HG03135 (cell line): ENCODE results near the gene ABCB7.
"Not testable (repeated sequence)": the region's sequence is repeated elsewhere in the genome, so short reads cannot be mapped to it uniquely, and the experiment has no call there.

Source experiments
- ATAC-seq: cut with Tn5 transposase; IDR thresholded peaks from one replicate; pipeline ENCODE4 v1.9.1; 2021; ENCODE audit warnings: mild to moderate bottlenecking, moderate library complexity; ENCODE audit not compliant: unreplicated experiment

ABCB7 gene

GRCh38 chrX:75106772-75107171 lies 49.3 kb downstream of the ABCB7 start:
- no peak for ATAC-seq

DNA sequence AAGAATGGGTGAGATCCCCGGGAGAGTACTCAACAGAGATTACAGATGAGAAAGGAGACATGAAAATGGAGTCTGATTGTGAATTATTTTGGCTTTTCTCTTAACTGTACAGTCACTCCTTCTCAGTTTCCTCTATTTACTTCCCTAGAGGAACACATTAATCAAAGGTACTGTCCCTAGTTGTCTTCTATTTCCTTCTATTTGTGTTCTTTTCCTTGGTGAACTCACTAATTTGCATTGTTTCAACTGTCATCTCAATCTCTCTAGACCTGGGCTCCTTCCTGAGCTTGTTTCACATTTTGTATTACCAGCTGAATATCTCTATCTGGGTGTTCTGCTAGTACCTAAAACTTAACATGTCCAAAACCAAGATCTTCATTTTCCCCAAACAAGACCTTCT lies 59.8 kb downstream of the ABCB7 start:
- no peak for ATAC-seq

GRCh38 chrX:75086731-75087195 lies 69.3 kb downstream of the ABCB7 start:
- ATAC-seq = no peak

DNA sequence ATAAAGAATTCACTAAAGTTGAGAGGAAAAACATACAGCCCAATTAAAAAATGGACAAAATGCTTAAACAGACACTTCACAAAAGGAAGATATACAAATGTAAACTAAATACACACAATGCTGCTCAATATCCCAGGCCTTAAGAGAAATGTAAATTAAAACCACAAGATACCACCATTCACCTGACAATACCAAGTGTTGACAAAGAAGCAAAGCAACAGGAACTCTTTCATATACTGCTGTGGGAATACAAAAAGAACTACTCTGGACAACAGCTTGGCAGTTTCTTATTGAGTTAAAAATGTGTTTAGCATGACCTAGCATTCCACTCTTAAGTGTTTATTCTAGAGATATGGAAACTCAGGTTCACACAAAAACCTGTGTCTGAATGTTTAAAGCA lies 71.3 kb downstream of the ABCB7 start:
- no peak for ATAC-seq

GRCh38 chrX:75076429-75076828 lies 79.7 kb downstream of the ABCB7 start:
- ATAC-seq = no peak

DNA sequence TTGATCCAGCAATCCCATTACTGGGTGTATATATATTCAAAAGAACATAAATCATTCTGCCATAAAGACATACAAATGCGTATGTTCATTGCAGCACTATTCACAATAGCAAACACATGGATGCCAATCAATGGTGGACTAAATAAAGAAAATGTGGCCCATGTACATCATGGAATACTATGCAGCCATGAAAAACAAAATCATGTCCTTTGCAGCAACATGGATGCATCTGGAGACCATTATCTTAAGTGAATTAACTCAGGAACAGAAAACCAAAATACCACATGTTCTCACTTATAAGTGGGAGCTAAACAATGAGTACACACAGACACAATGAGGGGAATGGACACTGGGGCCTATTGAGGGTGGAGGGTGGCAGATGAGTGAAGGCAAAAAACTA lies 81.6 kb downstream of the ABCB7 start:
- no peak for ATAC-seq

- ATAC-seq = no peak
Observed at GRCh38 chrX:75071334-75071733, 84.7 kb downstream of the ABCB7 start.

GRCh38 chrX:75067931-75068330 lies 88.2 kb downstream of the ABCB7 start:
- no peak for ATAC-seq

DNA sequence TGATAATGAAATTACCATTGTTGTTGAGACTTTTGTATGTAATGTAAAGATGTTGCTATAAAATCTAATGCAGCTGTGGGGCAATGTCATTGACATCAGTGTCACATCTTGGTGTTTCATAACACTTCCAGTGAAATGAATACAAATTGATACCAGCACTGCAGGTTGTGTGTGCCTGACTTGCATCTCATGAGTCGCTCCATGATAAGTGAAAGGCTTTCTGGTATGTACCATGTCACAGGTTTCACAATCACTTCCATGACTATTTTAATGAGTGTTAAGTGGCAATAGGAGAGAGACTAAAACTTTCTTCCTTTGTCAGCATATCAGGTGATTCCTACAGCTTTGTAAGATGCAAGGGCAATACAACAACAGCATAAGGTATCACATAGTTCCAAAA lies 94.4 kb downstream of the ABCB7 start:
- ATAC-seq = no peak

GRCh38 chrX:75051047-75051446 lies 105.0 kb downstream of the ABCB7 start:
- ATAC-seq = no peak

DNA sequence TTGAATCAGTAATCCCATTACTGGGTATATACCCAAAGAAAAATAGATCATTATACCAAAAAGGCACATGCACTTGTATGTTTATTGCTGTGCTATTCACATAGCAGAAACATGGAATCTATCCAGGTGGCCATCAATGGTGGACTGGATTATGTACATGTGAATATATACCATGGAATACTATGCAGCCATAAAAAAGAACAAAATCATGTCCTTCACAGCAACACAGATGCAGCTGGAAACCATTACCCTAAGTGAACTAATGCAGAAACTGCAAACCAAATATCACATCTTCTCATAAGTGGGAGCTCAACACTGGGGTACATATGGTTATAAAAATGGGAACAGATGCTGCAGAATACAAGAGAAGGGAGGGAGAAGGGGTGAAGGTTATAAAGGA lies 110.7 kb downstream of the ABCB7 start:
- no peak for ATAC-seq

DNA sequence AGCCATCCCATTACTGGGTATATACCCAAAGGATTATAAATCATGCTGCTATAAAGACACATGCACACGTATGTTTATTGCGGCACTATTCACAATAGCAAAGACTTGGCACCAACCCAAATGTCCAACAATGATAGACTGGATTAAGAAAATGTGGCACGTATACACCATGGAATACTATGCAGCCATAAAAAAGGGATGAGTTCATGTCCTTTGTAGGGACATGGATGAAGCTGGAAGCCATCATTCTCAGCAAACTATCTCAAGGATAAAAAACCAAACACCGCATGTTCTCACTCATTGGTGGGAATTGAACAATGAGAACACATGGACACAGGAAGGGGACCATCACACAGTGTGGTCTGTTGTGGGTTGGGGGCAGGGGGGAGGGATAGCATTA lies 111.9 kb downstream of the ABCB7 start:
- not testable (repeated sequence) for ATAC-seq

DNA sequence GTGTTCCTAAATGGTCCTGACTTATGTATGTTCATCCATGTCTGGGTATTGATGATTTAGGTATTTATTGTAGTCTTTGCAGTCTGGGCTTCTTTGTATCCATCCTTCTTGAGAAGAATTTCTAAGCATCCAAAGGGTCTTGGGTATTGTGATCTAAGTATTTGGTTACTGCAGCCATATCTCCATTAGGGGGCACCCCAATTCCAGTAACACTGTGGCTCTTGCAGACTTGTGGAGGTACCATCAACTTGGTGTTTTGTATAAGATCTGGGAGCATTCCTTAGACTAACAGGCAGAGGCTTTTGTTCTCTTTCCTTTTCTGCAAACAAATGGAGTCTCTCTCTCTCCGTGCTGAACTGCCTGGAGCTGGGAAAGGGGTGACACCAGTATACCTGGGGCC lies 117.2 kb downstream of the ABCB7 start:
- no peak for ATAC-seq
